IMR-90 (cell line): ENCODE measurements around the gene GCK. TPM values are rescaled to one million over a fixed set of nuclear protein-coding genes. Genes with fewer than 3 reads are reported as not detected.

Source experiments
- ATAC-seq: fragments of 200-7000 bp; cut with Tn5 transposase; 2 replicates; pipeline ENCODE4 v1.9.1; 2020; ENCODE audit warnings: low read depth, mild to moderate bottlenecking, moderate library complexity
- BruUV-seq: library from RNA; stranded (reverse); fragments of 400-500 nt; replicated peaks from 2 replicates; lab custom pipeline; 2021; lab: Mats Ljungman, UMichigan
- CTCF ChIA-PET: fragments of 300-600 bp; formaldehyde crosslinking; extraction: SDS; loops from one replicate; lab custom pipeline; 2021; ENCODE audit warnings: antibody characterized with exemption; lab: Yijun Ruan, JAX
- POLR2A ChIA-PET: fragments of 300-600 bp; sonication (Branson Sonifier 250); formaldehyde crosslinking; loops from one replicate; lab custom pipeline; 2022; ENCODE audit warnings: antibody characterized with exemption; ENCODE audit not compliant: unreplicated experiment; lab: Charles Lee
- DNase-seq: peaks from one replicate; pipeline ENCODE4 v3.0.0; 2013
- H2AFZ ChIP-seq: replicated peaks from 2 replicates; pipeline ENCODE3; 2013; ENCODE audit warnings: low read length, mild to moderate bottlenecking; ENCODE audit not compliant: poor library complexity
- H2AK5ac ChIP-seq: 2 replicates; pipeline ENCODE4 v1.6.1; 2013; ENCODE audit warnings: low read depth, low read length, inconsistent platforms
- H2AK9ac ChIP-seq: replicated peaks from 2 replicates; pipeline ENCODE3; 2013; ENCODE audit warnings: mild to moderate bottlenecking, low read depth, low read length, moderate library complexity; ENCODE audit not compliant: poor library complexity
- H2BK120ac ChIP-seq: 2 replicates; pipeline ENCODE4 v1.6.1; 2013; ENCODE audit warnings: low read depth, low read length, inconsistent platforms
- H2BK15ac ChIP-seq: 3 replicates; pipeline ENCODE4 v1.6.1; 2013; ENCODE audit warnings: low read depth, low read length, inconsistent platforms
- H2BK20ac ChIP-seq: 2 replicates; pipeline ENCODE4 v1.6.1; 2013; ENCODE audit warnings: low read depth, mild to moderate bottlenecking, inconsistent platforms, low read length, moderate library complexity
- H2BK5ac ChIP-seq: 2 replicates; pipeline ENCODE4 v1.6.1; 2013; ENCODE audit warnings: mild to moderate bottlenecking, low read depth, low read length, inconsistent platforms; ENCODE audit not compliant: poor library complexity, severe bottlenecking
- H3K14ac ChIP-seq: replicated peaks from 2 replicates; pipeline ENCODE4 v1.6.1; 2013; ENCODE audit warnings: low read depth, low read length, inconsistent platforms
- H3K18ac ChIP-seq: 2 replicates; pipeline ENCODE4 v1.6.1; 2013; ENCODE audit warnings: low read depth, low read length, control low read depth
- H3K23ac ChIP-seq: 2 replicates; pipeline ENCODE4 v1.6.1; 2013; ENCODE audit warnings: low read depth, low read length, inconsistent platforms
- H3K27ac ChIP-seq: 2 replicates; pipeline ENCODE4 v1.5.1; 2013; ENCODE audit warnings: mild to moderate bottlenecking, control low read depth, low read length; ENCODE audit not compliant: insufficient read depth
- H3K27me3 ChIP-seq: 2 replicates; pipeline ENCODE4 v1.6.1; 2013; ENCODE audit warnings: low read length; ENCODE audit not compliant: control insufficient read depth, insufficient read depth
- H3K36me3 ChIP-seq: 2 replicates; pipeline ENCODE4 v1.6.1; 2013; ENCODE audit warnings: low read length, mixed read lengths; ENCODE audit not compliant: control insufficient read depth, insufficient read depth
- H3K4ac ChIP-seq: 2 replicates; pipeline ENCODE4 v1.6.1; 2013; ENCODE audit warnings: low read depth, low read length, inconsistent platforms
- H3K4me1 ChIP-seq: 2 replicates; pipeline ENCODE4 v1.6.1; 2013; ENCODE audit warnings: low read length, mixed read lengths; ENCODE audit not compliant: control insufficient read depth, insufficient read depth
- H3K4me2 ChIP-seq: 2 replicates; pipeline ENCODE4 v1.6.1; 2013; ENCODE audit warnings: low read depth, mild to moderate bottlenecking, control low read depth, low read length, moderate library complexity
- H3K4me3 ChIP-seq: 2 replicates; pipeline ENCODE4 v1.5.1; 2013; ENCODE audit warnings: low read depth, mild to moderate bottlenecking, control low read depth, low read length, moderate library complexity; ENCODE audit not compliant: insufficient read depth
- H3K56ac ChIP-seq: 2 replicates; pipeline ENCODE4 v1.6.1; 2013; ENCODE audit warnings: low read length, inconsistent platforms; ENCODE audit not compliant: insufficient read depth; ENCODE audit errors: extremely low read depth
- H3K79me1 ChIP-seq, 2 experiments: 2 replicates each; pipeline ENCODE4 v1.6.1; 2013; ENCODE audit warnings: low read length in 2 of 2, inconsistent platforms in 1 of 2, low read depth in 1 of 2
- H3K9ac ChIP-seq: 2 replicates; pipeline ENCODE4 v1.6.1; 2013; ENCODE audit warnings: low read depth, low read length, control low read depth
- H3K9me1 ChIP-seq: 2 replicates; pipeline ENCODE4 v1.6.1; 2013; ENCODE audit warnings: low read length, inconsistent platforms; ENCODE audit not compliant: insufficient read depth
- H3K9me3 ChIP-seq: 2 replicates; pipeline ENCODE4 v1.6.1; 2013; ENCODE audit warnings: low read length; ENCODE audit not compliant: control insufficient read depth, insufficient read depth
- H4K20me1 ChIP-seq: 2 replicates; pipeline ENCODE4 v1.6.1; 2013; ENCODE audit warnings: low read length, inconsistent platforms; ENCODE audit not compliant: insufficient read depth
- H4K5ac ChIP-seq: 2 replicates; pipeline ENCODE4 v1.6.1; 2013; ENCODE audit warnings: mild to moderate bottlenecking, low read depth, low read length, control low read depth
- H4K8ac ChIP-seq, 2 experiments: 2 replicates each; pipeline ENCODE4 v1.6.1; 2013; ENCODE audit warnings: low read depth in 2 of 2, low read length in 2 of 2, control low read depth in 1 of 2, inconsistent platforms in 1 of 2
- H4K91ac ChIP-seq: 2 replicates; pipeline ENCODE4 v1.6.1; 2013; ENCODE audit warnings: low read depth, low read length, inconsistent platforms; ENCODE audit not compliant: insufficient read depth
- BHLHE40 ChIP-seq: fragments of 150-350 bp; IDR thresholded peaks from 2 replicates; pipeline ENCODE4 v1.6.1; 2016; ENCODE audit warnings: mild to moderate bottlenecking, low read depth, low read length
- CEBPB ChIP-seq: IDR thresholded peaks from 2 replicates; pipeline ENCODE4 v1.6.1; 2012; ENCODE audit warnings: low read depth, low read length, improper control_type of control experiment
- CTCF ChIP-seq: conservative IDR thresholded peaks from 2 replicates; pipeline ENCODE4 v1.5.1; 2012; ENCODE audit warnings: mild to moderate bottlenecking, low read depth, low read length, improper control_type of control experiment
- ELK1 ChIP-seq: fragments of 150-350 bp; IDR thresholded peaks from 2 replicates; pipeline ENCODE4 v1.6.1; 2016; ENCODE audit warnings: low read depth, mild to moderate bottlenecking, low read length, moderate library complexity, borderline replicate concordance
- FOS ChIP-seq: fragments of 150-350 bp; IDR thresholded peaks from 2 replicates; pipeline ENCODE4 v1.6.1; 2016; ENCODE audit warnings: low read depth, low read length
- MAFK ChIP-seq: IDR thresholded peaks from 2 replicates; pipeline ENCODE4 v1.6.1; 2012; ENCODE audit warnings: low read depth, low read length, improper control_type of control experiment
- MAZ ChIP-seq: IDR thresholded peaks from 2 replicates; pipeline ENCODE4 v1.6.1; 2012; ENCODE audit warnings: low read depth, mild to moderate bottlenecking, low read length, improper control_type of control experiment, moderate library complexity, borderline replicate concordance
- MXI1 ChIP-seq: IDR thresholded peaks from 2 replicates; pipeline ENCODE4 v1.6.1; 2012; ENCODE audit warnings: low read depth, mild to moderate bottlenecking, low read length, moderate library complexity, borderline replicate concordance
- NFE2L2 ChIP-seq: fragments of 150-350 bp; IDR thresholded peaks from 2 replicates; pipeline ENCODE4 v1.6.1; 2016; ENCODE audit warnings: low read depth, mild to moderate bottlenecking, low read length
- POLR2A ChIP-seq: IDR thresholded peaks from 2 replicates; pipeline ENCODE4 v1.6.1; 2012; ENCODE audit warnings: mild to moderate bottlenecking, low read depth, low read length
- RCOR1 ChIP-seq: IDR thresholded peaks from 2 replicates; pipeline ENCODE4 v1.6.1; 2012; ENCODE audit warnings: mild to moderate bottlenecking, low read length, improper control_type of control experiment; ENCODE audit not compliant: insufficient replicate concordance
- RFX5 ChIP-seq: IDR thresholded peaks from 2 replicates; pipeline ENCODE4 v1.8.0; 2012; ENCODE audit warnings: low read depth, mild to moderate bottlenecking, low read length, moderate library complexity
- dilution Hi-C: fragments of 300-500 bp; cut with HindIII; formaldehyde crosslinking; loops from one replicate; pipeline ENCODE4 v1.14.3; 2018; ENCODE audit warnings: low sequenced_read_pairs; ENCODE audit not compliant: unreplicated experiment
- in situ Hi-C: fragments of 300-500 bp; cut with MboI; formaldehyde crosslinking; loops from 3 replicates; pipeline ENCODE4 v1.14.3; 2019; ENCODE audit warnings: low sequenced_read_pairs, inconsistent platforms, mixed read lengths
- intact Hi-C: fragments of 100-400 bp; cut with micrococcal nuclease; formaldehyde crosslinking; loops from 2 replicates; pipeline ENCODE4 v1.10.0; 2022
- polyA plus RNA-seq, 3 experiments: library from polyadenylated mRNA; depleted of rRNA; stranded (reverse); fragments of >200 nt; gene quantifications; 2 replicates each; pipeline ENCODE4 v1.2.3, GENCODE V29; 2012; ENCODE audit warnings: low replicate concordance in 1 of 3
- total RNA-seq: library from RNA; depleted of rRNA; stranded (reverse); fragments of >200 nt; gene quantifications from 2 replicates; pipeline ENCODE4 v1.2.3, GENCODE V29; 2012
- TF ChIP-seq, protein P1 (sequence below): fragments of 150-350 bp; IDR thresholded peaks from 2 replicates; pipeline ENCODE4 v1.6.1; 2017; ENCODE audit warnings: mild to moderate bottlenecking, antibody characterized with exemption, low read length, low read depth

GCK gene
- total and polyA plus RNA-seq, 2 of the 4 experiments (the other 2 are of a cell fraction): 0.14 to 0.18 TPM

GRCh38 chr7:44127161-44127560 lies 62.1 kb downstream of the GCK start:
- no peak for TF ChIP-seq MAFK
- no peak for TF ChIP-seq CTCF
- TF ChIP-seq POLR2A: no peak
- no peak for TF ChIP-seq CEBPB
- no peak for TF ChIP-seq MAZ
- no peak for TF ChIP-seq RFX5
- TF ChIP-seq RCOR1: no peak
- no peak for TF ChIP-seq BHLHE40
- no peak for TF ChIP-seq MXI1
- no peak for TF ChIP-seq ELK1
- TF ChIP-seq, protein P1, sequence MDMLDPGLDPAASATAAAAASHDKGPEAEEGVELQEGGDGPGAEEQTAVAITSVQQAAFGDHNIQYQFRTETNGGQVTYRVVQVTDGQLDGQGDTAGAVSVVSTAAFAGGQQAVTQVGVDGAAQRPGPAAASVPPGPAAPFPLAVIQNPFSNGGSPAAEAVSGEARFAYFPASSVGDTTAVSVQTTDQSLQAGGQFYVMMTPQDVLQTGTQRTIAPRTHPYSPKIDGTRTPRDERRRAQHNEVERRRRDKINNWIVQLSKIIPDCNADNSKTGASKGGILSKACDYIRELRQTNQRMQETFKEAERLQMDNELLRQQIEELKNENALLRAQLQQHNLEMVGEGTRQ: no peak
- no peak for TF ChIP-seq NFE2L2
- TF ChIP-seq FOS: no peak
- no peak for ATAC-seq
- POLR2A ChIA-PET: no interaction called here

More at GRCh38 chr7:44127161-44127560, 62.1 kb downstream of the GCK start:
- Histone ChIP-seq H4K5ac (no peak overlapping the region), H3K9me1 (peaks cover 5% of the 10 kb centered on the region; the same call in 1 of the 2 replicates), H2AK5ac (no peak overlapping the region), H3K4me3 (no peak overlapping the region), H3K27ac (no peak overlapping the region), H2AK9ac (no peak overlapping the region), H3K56ac (no peak overlapping the region), H4K91ac (no peak overlapping the region), H2BK5ac (no peak overlapping the region), H2BK15ac (no peak overlapping the region), H3K4me2 (no peak overlapping the region), H4K8ac (no peak overlapping the region), H3K9ac (no peak overlapping the region), H3K23ac (no peak overlapping the region), H3K9me3 (peaks cover 4% of the 10 kb centered on the region), H3K27me3 (no peaks in the 10 kb centered on the region), H2BK120ac (no peak overlapping the region), H3K36me3 (no peaks in the 10 kb centered on the region), H3K14ac (no peak overlapping the region), H3K18ac (no peak overlapping the region), H3K79me1 (peaks cover 7 to 13% of the 10 kb centered on the region in 2 experiments), H2AFZ (no peak overlapping the region), H3K4me1 (peaks cover 9% of the 10 kb centered on the region), H2BK20ac (no peak overlapping the region), H4K20me1 (no peaks in the 10 kb centered on the region), H3K4ac (no peak overlapping the region)
- dilution Hi-C loops: no loop called here
- CTCF ChIA-PET: no interaction called here
- intact Hi-C loops: no loop called here
- BruUV-seq: no TSS peak
- in situ Hi-C loops: loop anchor here (10.0 kb wide), 1 partner anchor 68 kb away; no protein-coding TSS in a partner anchor
- DNase-seq: no peak
